GM19025 (cell line): ENCODE data around the gene HINFP.
A peak's percentile ranks its signal among the peaks of the same experiment; 100 is the strongest.
"Not testable (repeated sequence)": the region's sequence is repeated elsewhere in the genome, so short reads cannot be mapped to it uniquely, and the experiment has no call there.

Experiments
- ATAC-seq: cut with Tn5 transposase; IDR thresholded peaks from one replicate; pipeline ENCODE4 v1.9.1; 2021; ENCODE audit warnings: mild to moderate bottlenecking, low read depth, moderate library complexity; ENCODE audit not compliant: unreplicated experiment

Gene HINFP

GRCh38 chr11:119099711-119100110, 21.7 kb upstream of the HINFP start:
- ATAC-seq = no peak

GRCh38 chr11:119100246-119100970, 21.0 kb upstream of the HINFP start:
- no peak for ATAC-seq

DNA sequence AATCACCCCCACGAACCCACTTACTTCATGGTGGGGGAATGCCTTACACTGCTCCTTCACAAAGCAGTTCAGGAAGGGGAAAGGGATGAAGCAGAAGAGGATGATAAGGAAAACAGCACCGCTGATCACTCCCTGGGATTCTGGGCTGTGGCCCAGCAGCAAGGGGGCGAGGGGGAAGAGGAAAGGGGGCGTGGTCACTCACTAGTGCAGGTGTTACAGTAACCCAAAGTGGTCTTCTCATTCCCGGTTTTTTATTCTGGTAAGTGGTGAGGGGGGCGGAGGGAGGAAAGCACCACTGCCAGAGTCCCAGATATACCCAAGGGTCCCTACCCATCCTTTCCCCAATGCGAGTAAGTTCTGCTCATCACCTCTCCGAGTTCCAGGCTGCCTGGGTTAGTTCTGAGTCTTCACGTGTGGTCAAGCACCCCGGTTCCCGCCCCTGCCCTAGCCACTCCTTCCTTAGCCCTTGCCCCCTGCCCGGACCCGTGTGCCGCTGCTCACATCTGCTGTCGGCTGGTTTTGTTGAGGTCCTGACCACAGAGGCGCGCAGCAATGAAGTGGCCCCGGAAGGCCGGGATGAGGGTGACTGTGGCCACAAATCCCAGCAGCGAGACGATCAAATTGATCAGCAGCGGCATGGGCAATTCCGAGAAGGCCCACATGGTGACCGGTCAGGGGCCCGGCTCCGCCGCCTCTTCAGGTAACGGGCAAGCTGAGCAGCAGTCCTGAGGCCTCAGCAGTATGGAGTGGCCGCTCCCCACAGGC, 20.2 kb upstream of the HINFP start:
- no peak for ATAC-seq

GRCh38 chr11:119101759-119102423, 19.5 kb upstream of the HINFP start, which contains the start of gene DPAGT1:
TSS of gene DPAGT1 (minus strand) at chr11:119101853. CDS start at chr11:119101655, 198 bp downstream.
- ATAC-seq = peak; percentile 84

DNA sequence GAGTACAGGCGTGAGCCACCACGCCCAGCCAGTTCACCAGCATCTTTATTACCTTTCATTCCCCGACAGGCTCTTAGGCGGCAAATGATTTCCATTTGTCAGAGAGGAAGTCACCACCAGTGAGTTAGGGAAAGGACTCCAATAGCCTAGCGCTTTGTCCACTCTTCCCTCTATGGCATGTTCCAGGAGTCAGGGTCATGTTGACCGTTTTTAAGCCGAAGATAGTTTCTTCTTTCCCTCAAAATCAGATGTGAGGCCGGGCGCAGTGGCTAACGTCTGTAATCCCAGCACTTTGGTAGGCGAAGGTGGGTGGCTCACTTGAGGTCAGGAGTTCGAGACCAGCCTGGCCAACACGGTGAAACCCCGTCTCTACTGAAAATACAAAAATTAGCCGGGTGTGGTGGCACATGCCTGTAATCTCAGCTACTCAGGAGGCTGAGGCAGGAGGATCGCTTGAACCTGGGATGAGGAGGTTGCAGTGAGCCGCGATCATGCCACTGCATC, 18.2 kb upstream of the HINFP start:
- ATAC-seq = not testable (repeated sequence)

DNA sequence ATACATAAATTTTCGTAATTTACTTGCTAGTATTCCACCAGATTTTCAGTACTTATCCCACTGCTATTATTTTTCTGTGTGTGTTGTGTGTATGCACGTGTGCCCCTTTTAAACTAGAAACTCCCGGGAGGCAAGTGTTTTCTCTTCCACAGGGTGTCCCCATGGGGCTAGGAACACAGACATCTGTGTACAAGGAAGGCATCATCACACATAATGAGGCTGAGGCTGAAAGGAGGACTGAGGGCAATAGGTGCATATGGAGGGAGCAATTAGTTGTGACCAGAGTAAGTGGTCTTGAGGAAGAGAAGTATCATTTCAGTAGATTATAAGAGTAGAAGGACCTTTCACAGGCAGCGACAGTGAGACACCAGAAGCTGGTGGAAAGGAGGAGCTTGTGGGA, 17.6 kb upstream of the HINFP start:
- no peak for ATAC-seq

- peak; percentile 76 for ATAC-seq
Measured at GRCh38 chr11:119106564-119107537, 14.5 kb upstream of the HINFP start, which contains the start of gene C2CD2L. TSS of gene C2CD2L (plus strand) at chr11:119107344. CDS start at chr11:119107742, 398 bp downstream.

GRCh38 chr11:119107538-119108145, 13.7 kb upstream of the HINFP start:
- ATAC-seq = peak; percentile 22

- no peak for ATAC-seq
Measured at GRCh38 chr11:119108146-119108856, 13.1 kb upstream of the HINFP start.

GRCh38 chr11:119108857-119109221, 12.5 kb upstream of the HINFP start:
- no peak for ATAC-seq

DNA sequence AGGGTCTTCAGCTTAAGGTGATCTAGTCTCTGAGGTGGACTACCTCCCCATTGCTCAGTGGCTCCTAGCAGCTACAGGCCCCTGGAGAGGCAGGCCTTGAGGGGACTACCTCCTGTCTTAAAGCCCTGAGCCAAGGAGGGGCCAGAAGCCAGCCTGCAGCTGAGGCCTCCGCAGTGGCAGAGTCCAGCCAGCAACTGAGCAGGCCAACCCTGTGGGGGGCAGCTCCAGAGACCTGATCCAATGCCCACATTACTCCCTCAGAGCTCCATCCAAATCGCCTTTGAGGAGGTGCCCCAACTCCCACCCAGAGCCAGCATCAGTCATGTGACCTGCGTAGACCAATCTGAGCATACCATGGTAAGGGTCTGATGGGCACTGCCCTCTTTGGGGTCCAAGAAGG, 11.5 kb upstream of the HINFP start:
- ATAC-seq = no peak

DNA sequence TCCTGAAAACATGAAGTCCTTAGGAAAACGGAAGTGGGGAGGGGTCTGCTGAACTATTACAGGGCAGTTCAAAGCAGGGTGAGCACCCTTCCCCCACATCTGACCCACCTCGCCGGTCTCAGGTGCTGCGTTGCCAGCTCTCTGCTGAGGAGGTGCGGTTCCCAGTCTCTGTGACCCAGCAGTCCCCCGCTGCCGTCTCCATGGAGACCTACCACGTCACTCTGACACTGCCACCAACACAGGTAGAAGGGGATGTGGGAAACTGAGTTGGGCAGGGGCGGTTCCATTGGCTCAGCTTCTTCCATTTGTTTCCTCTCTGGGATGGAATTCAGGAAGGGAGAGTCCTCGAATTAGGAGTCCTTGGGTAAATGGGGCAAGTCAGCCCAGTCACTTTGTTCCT, 10.9 kb upstream of the HINFP start:
- no peak for ATAC-seq

- ATAC-seq = no peak
Measured at GRCh38 chr11:119111361-119111925, 9.9 kb upstream of the HINFP start.

GRCh38 chr11:119112314-119113020, 8.9 kb upstream of the HINFP start:
- ATAC-seq = no peak

DNA sequence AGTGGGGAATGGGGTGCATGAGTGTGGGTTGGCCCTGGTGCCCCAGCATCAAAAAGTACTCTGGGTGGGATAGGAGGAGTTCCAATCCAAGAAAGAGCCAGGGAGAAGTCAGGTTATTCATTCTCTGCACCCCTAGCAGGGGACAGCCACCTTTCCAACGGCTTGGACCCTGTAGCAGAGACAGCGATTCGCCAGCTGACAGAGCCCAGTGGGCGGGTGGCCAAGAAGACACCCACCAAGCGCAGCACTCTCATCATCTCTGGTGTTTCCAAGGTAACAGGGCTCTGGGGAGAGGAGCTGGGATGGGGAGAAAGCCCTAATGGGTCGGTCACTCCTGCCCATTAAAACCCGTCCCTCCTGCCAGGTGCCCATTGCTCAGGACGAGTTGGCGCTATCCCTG, 7.7 kb upstream of the HINFP start:
- no peak for ATAC-seq

- no peak for ATAC-seq
Measured at GRCh38 chr11:119114351-119114750, 7.0 kb upstream of the HINFP start.

GRCh38 chr11:119115484-119116234, 5.7 kb upstream of the HINFP start:
- ATAC-seq = no peak
